ENCODE data around the gene PRDM2. TPM values are rescaled to one million over a fixed set of nuclear protein-coding genes. Genes with fewer than 3 reads are reported as not detected.
A peak's percentile ranks its signal among the peaks of the same experiment; 100 is the strongest.

PRDM2 gene
- polyA plus RNA-seq, 1 of the 3 experiments (the other 2 are of a cell fraction) = 7.2 TPM

DNA sequence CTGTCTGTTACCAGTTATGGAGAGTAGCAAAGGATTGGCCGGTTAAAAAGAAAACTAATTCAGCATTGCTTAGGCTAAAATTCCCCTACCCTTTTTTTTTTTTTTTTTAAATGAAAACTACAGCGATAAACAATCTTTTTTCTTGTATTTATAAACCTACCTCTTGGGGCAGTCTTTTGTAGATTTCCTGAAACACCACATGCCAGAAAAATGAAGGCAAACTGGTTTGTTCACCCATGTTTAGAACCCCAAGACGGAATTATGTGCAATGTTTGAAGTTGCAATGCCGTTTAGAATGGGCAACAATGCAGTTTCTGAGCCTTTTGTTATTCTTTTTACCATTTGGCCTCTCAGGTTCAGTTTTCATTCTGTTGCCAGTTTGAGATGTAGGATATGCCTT is 59.1 kb downstream of the PRDM2 start:
- H3K36me3 ChIP-seq (replicated peaks in 1 of 2; ENCODE audit: control insufficient read depth in 1 of 2, insufficient read depth in 2 of 2, low read length in 1 of 2) = no peaks in the 10 kb centered on the region
- H3K9me3 ChIP-seq = no peaks in the 10 kb centered on the region
- DNase-seq = no peak
- no peaks in the 10 kb centered on the region for H3K27me3 ChIP-seq (ENCODE audit: insufficient read depth)
- H3K9ac ChIP-seq = no peak overlapping the region
- H3K27ac ChIP-seq (ENCODE audit: low read depth in 2 of 2, low read length in 1 of 2) = no peak overlapping the region
- H3F3A ChIP-seq (replicated peaks; ENCODE audit: insufficient read depth) = no peaks in the 10 kb centered on the region
- TF ChIP-seq, protein P1, sequence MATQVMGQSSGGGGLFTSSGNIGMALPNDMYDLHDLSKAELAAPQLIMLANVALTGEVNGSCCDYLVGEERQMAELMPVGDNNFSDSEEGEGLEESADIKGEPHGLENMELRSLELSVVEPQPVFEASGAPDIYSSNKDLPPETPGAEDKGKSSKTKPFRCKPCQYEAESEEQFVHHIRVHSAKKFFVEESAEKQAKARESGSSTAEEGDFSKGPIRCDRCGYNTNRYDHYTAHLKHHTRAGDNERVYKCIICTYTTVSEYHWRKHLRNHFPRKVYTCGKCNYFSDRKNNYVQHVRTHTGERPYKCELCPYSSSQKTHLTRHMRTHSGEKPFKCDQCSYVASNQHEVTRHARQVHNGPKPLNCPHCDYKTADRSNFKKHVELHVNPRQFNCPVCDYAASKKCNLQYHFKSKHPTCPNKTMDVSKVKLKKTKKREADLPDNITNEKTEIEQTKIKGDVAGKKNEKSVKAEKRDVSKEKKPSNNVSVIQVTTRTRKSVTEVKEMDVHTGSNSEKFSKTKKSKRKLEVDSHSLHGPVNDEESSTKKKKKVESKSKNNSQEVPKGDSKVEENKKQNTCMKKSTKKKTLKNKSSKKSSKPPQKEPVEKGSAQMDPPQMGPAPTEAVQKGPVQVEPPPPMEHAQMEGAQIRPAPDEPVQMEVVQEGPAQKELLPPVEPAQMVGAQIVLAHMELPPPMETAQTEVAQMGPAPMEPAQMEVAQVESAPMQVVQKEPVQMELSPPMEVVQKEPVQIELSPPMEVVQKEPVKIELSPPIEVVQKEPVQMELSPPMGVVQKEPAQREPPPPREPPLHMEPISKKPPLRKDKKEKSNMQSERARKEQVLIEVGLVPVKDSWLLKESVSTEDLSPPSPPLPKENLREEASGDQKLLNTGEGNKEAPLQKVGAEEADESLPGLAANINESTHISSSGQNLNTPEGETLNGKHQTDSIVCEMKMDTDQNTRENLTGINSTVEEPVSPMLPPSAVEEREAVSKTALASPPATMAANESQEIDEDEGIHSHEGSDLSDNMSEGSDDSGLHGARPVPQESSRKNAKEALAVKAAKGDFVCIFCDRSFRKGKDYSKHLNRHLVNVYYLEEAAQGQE (IDR thresholded peaks at IDR 0.05; ENCODE audit: low read depth, low read length) = no peak
- TF ChIP-seq EP300 (IDR thresholded peaks at IDR 0.05; ENCODE audit: borderline replicate concordance in 1 of 2, low read depth in 1 of 2, low read length in 1 of 2) = no peak
- TF ChIP-seq CTCF (IDR thresholded peaks at IDR 0.05) = peak; percentile 31; the same call in 1 of the 2 replicates
- TF ChIP-seq FOXJ3 (CRISPR knock-in tag; IDR thresholded peaks at IDR 0.05) = no peak
- WGBS (ENCODE audit: low lambda C conversion rate) = 86% methylated on average over 4 of the region's 4 CpGs
- peaks cover 13 to 24% of the 10 kb centered on the region in 2 experiments; a peak in 2 of 4 replicates for H3K4me1 ChIP-seq (ENCODE audit: control insufficient read depth in 1 of 2, insufficient read depth in 2 of 2, low read depth in 1 of 2, low read length in 1 of 2)
- no peak overlapping the region for H3K4me3 ChIP-seq (ENCODE audit: low read depth in 2 of 2, low read length in 1 of 2)
- H3K79me2 ChIP-seq (ENCODE audit: insufficient read depth) = peaks cover 100% of the 10 kb centered on the region
- H3K9me2 ChIP-seq = no peaks in the 10 kb centered on the region
- no peak overlapping the region for H3K4me2 ChIP-seq
- ChIA-PET CTCF (interaction anchor here (0.5 to 1.0 kb wide), 3 partner anchors 10 to 1467 kb away, joined by 3 to 4 read pairs (median 4); no protein-coding TSS in a partner anchor), POLR2A (no interaction called here)
- no peak overlapping the region for H2AFZ ChIP-seq (ENCODE audit: low read depth)
- peaks cover 96% of the 10 kb centered on the region for H4K20me1 ChIP-seq (ENCODE audit: insufficient read depth)

DNA sequence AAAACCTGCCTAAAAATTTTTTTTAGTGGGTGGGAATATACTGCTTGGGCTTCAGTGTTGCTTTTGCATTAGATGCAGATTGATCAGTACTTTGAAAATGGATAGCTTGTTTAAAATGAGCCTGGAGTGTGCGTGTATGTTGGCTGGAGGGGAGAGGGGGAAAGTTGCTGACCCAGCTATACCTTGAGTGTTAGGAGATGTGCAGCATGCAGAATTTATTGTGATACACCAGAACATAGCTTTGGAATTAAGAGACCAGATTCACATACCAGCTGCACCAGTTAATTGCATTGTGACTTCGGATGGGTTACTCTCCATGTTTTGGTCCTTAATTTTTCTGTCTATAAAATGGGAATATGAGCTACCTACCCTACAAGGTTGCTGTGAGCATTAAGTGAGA is 60.4 kb downstream of the PRDM2 start:
- no peak overlapping the region for H3K4me3 ChIP-seq (ENCODE audit: low read depth in 2 of 2, low read length in 1 of 2)
- H3K4me2 ChIP-seq = no peak overlapping the region
- DNase-seq = no peak
- H3K27ac ChIP-seq (ENCODE audit: low read depth in 2 of 2, low read length in 1 of 2) = no peak overlapping the region
- peaks cover 100% of the 10 kb centered on the region for H3K79me2 ChIP-seq (ENCODE audit: insufficient read depth)
- peaks cover 11 to 36% of the 10 kb centered on the region in 2 experiments; a peak in 3 of 4 replicates for H3K4me1 ChIP-seq (ENCODE audit: control insufficient read depth in 1 of 2, insufficient read depth in 2 of 2, low read depth in 1 of 2, low read length in 1 of 2)
- no peaks in the 10 kb centered on the region for H3K36me3 ChIP-seq (replicated peaks in 1 of 2; ENCODE audit: control insufficient read depth in 1 of 2, insufficient read depth in 2 of 2, low read length in 1 of 2)
- H4K20me1 ChIP-seq (ENCODE audit: insufficient read depth) = peaks cover 96% of the 10 kb centered on the region
- WGBS (ENCODE audit: low lambda C conversion rate) = 100% methylated on average over 2 of the region's 2 CpGs
- TF ChIP-seq SMC3 (IDR thresholded peaks at IDR 0.05; ENCODE audit: low read depth, low read length) (no peak), YY1 (IDR thresholded peaks at IDR 0.05; ENCODE audit: low read depth) (no peak), CHD2 (IDR thresholded peaks at IDR 0.05; ENCODE audit: low read length, partially characterized antibody) (no peak), RAD21 (IDR thresholded peaks at IDR 0.05; ENCODE audit: low read length) (no peak), EZH2phosphoT487 (IDR thresholded peaks at IDR 0.05; ENCODE audit: borderline replicate concordance, low read depth) (no peak)
- TF ChIP-seq, protein P2, sequence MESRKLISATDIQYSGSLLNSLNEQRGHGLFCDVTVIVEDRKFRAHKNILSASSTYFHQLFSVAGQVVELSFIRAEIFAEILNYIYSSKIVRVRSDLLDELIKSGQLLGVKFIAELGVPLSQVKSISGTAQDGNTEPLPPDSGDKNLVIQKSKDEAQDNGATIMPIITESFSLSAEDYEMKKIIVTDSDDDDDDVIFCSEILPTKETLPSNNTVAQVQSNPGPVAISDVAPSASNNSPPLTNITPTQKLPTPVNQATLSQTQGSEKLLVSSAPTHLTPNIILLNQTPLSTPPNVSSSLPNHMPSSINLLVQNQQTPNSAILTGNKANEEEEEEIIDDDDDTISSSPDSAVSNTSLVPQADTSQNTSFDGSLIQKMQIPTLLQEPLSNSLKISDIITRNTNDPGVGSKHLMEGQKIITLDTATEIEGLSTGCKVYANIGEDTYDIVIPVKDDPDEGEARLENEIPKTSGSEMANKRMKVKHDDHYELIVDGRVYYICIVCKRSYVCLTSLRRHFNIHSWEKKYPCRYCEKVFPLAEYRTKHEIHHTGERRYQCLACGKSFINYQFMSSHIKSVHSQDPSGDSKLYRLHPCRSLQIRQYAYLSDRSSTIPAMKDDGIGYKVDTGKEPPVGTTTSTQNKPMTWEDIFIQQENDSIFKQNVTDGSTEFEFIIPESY (IDR thresholded peaks at IDR 0.05; ENCODE audit: borderline replicate concordance, low read depth) = no peak
- no peaks in the 10 kb centered on the region for H3K9me3 ChIP-seq
- H3K9ac ChIP-seq = no peak overlapping the region
- ChIA-PET CTCF (interaction anchor here (2.0 kb wide), 1 partner anchor 22 kb away, joined by 6 read pairs; no protein-coding TSS in a partner anchor), POLR2A (no interaction called here)
- H3F3A ChIP-seq (replicated peaks; ENCODE audit: insufficient read depth) = no peaks in the 10 kb centered on the region
- H2AFZ ChIP-seq (ENCODE audit: low read depth) = no peak overlapping the region
- no peaks in the 10 kb centered on the region for H3K27me3 ChIP-seq (ENCODE audit: insufficient read depth)
- H3K9me2 ChIP-seq = no peaks in the 10 kb centered on the region
